Suprapubic skin (tissue), 3 donors: ENCODE data around the gene NEU3.
"Not testable (repeated sequence)": the region's sequence is repeated elsewhere in the genome, so short reads cannot be mapped to it uniquely, and the experiment has no call there.

ENCODE experiments used
- CTCF ChIP-seq, 2 donors: fragments of 200-600 bp in 1 of 2; fragments of 450-650 bp in 1 of 2; sonication (generic) in 1 of 2; IDR thresholded peaks; one replicate each; pipeline ENCODE4 v1.5.1; 2016 to 2019; ENCODE audit warnings: antibody characterized with exemption in 2 of 2, mild to moderate bottlenecking in 1 of 2, moderate library complexity in 1 of 2
- EP300 ChIP-seq: sonication (generic); formaldehyde crosslinking; IDR thresholded peaks from one replicate; pipeline ENCODE4 v1.6.1; 2017; ENCODE audit warnings: antibody characterized with exemption

GRCh38 chr11:75044381-75045170, 55.8 kb downstream of the NEU3 start:
- not testable (repeated sequence) for TF ChIP-seq CTCF (IDR thresholded peaks at IDR 0.05); EP300
